H1 (cell line): ENCODE data around the gene LRIT2. TPM values are rescaled to one million over a fixed set of nuclear protein-coding genes. Genes with fewer than 3 reads are reported as not detected.

Source experiments
- CTCF ChIA-PET: fragments of 300-600 bp; sonication (Branson Sonifier 250); formaldehyde crosslinking; loops from one replicate; lab custom pipeline; 2021; ENCODE audit not compliant: partially characterized antibody; lab: Charles Lee
- POLR2A ChIA-PET: fragments of 300-600 bp; sonication (Branson Sonifier 250); formaldehyde crosslinking; loops from one replicate; lab custom pipeline; 2021; ENCODE audit warnings: inconsistent platforms; ENCODE audit not compliant: partially characterized antibody; lab: Charles Lee
- DNase-seq, 2 experiments: peaks; one replicate each; pipeline versions ENCODE4 v3.0.0 to v3.0.0-alpha.2; 2010 to 2022; ENCODE audit warnings: low spot score in 2 of 2, low read depth in 1 of 2, mixed read lengths in 1 of 2
- FAIRE-seq: peaks from 2 replicates; lab custom pipeline; 2011; peaks lifted over from hg19 to GRCh38; lab: Jason Lieb, UNC
- H2AFZ ChIP-seq: 2 replicates; pipeline ENCODE4 v1.8.1; 2012; ENCODE audit warnings: low read length, inconsistent platforms
- H2AK5ac ChIP-seq: 2 replicates; pipeline ENCODE4 v1.6.1; 2013; ENCODE audit warnings: low read depth, low read length
- H2BK120ac ChIP-seq: replicated peaks from 2 replicates; pipeline ENCODE3; 2013; ENCODE audit warnings: low read depth, low read length, inconsistent platforms
- H2BK12ac ChIP-seq: 2 replicates; pipeline ENCODE4 v1.6.1; 2013; ENCODE audit warnings: low read depth, low read length
- H2BK15ac ChIP-seq: 2 replicates; pipeline ENCODE4 v1.6.1; 2013; ENCODE audit warnings: low read length
- H2BK20ac ChIP-seq: 2 replicates; pipeline ENCODE4 v1.6.1; 2013; ENCODE audit warnings: low read length
- H2BK5ac ChIP-seq: 2 replicates; pipeline ENCODE4 v1.6.1; 2013; ENCODE audit warnings: low read depth, low read length
- H3K14ac ChIP-seq: 2 replicates; pipeline ENCODE4 v1.6.1; 2013; ENCODE audit warnings: inconsistent platforms; ENCODE audit not compliant: insufficient read length
- H3K18ac ChIP-seq: 2 replicates; pipeline ENCODE4 v1.6.1; 2013; ENCODE audit warnings: low read length; ENCODE audit errors: extremely low read depth
- H3K23ac ChIP-seq: 2 replicates; pipeline ENCODE4 v1.6.1; 2013; ENCODE audit warnings: inconsistent platforms; ENCODE audit not compliant: insufficient read length
- H3K23me2 ChIP-seq: 2 replicates; pipeline ENCODE4 v1.6.1; 2013; ENCODE audit warnings: low read depth, low read length
- H3K27ac ChIP-seq: 2 replicates; pipeline ENCODE4 v1.6.1; 2011; ENCODE audit warnings: low read depth, low read length, inconsistent platforms
- H3K27me3 ChIP-seq, 4 experiments: replicated peaks in 1 of 4; 1 replicate in 1 of 4; 2 replicates in 3 of 4; pipeline versions ENCODE4 v1.6.1 to v1.8.1; 2011 to 2013; ENCODE audit warnings: low read length in 3 of 4, mild to moderate bottlenecking in 3 of 4, inconsistent platforms in 2 of 4, mixed read lengths in 2 of 4, moderate library complexity in 1 of 4; ENCODE audit not compliant: control insufficient read depth in 3 of 4, insufficient read depth in 3 of 4; ENCODE audit errors: extremely low read depth in 1 of 4
- H3K36me3 ChIP-seq, 4 experiments: 2 replicates each; pipeline versions ENCODE4 v1.6.1 to v1.8.1; 2011 to 2013; ENCODE audit warnings: mild to moderate bottlenecking in 4 of 4, low read length in 3 of 4, moderate library complexity in 2 of 4, control low read depth in 1 of 4, inconsistent platforms in 1 of 4; ENCODE audit not compliant: insufficient read depth in 4 of 4, control insufficient read depth in 2 of 4
- H3K4ac ChIP-seq: replicated peaks from 2 replicates; pipeline ENCODE3; 2013; ENCODE audit warnings: low read length, low read depth, mixed read lengths, inconsistent platforms; ENCODE audit not compliant: insufficient read length
- H3K4me1 ChIP-seq, 4 experiments: replicated peaks in 1 of 4; 1 replicate in 1 of 4; 2 replicates in 3 of 4; pipeline versions ENCODE4 v1.6.1 to v1.8.1; 2011 to 2013; ENCODE audit warnings: low read length in 3 of 4, inconsistent platforms in 2 of 4, mixed read lengths in 1 of 4; ENCODE audit not compliant: insufficient read depth in 4 of 4, control insufficient read depth in 3 of 4
- H3K4me2 ChIP-seq, 2 experiments: 2 replicates each; pipeline versions ENCODE4 v1.6.1 to v1.8.1; 2011 to 2013; ENCODE audit warnings: low read depth in 2 of 2, low read length in 2 of 2, control low read depth in 1 of 2, inconsistent platforms in 1 of 2, mild to moderate bottlenecking in 1 of 2; ENCODE audit not compliant: insufficient read depth in 1 of 2
- H3K4me3 ChIP-seq, 4 experiments: fragments of 200-600, 300-600 bp in 1 of 4; sonication (generic), shearing (Covaris generic), sonication (Bioruptor Twin) in 1 of 4; 2 replicates each; pipeline versions ENCODE4 v1.5.1 to v1.8.1; 2011 to 2016; ENCODE audit warnings: low read length in 4 of 4, low read depth in 3 of 4, control low read depth in 2 of 4, inconsistent platforms in 2 of 4, mild to moderate bottlenecking in 2 of 4, mixed read lengths in 1 of 4, moderate library complexity in 1 of 4; ENCODE audit not compliant: insufficient read depth in 2 of 4; ENCODE audit errors: extremely low read depth in 1 of 4
- H3K56ac ChIP-seq: replicated peaks from 2 replicates; pipeline ENCODE3; 2013; ENCODE audit warnings: low read depth, mild to moderate bottlenecking, mixed read lengths, low read length, inconsistent platforms; ENCODE audit not compliant: insufficient read length
- H3K79me1 ChIP-seq: 2 replicates; pipeline ENCODE4 v1.6.1; 2013; ENCODE audit warnings: low read depth, low read length, control low read depth
- H3K79me2 ChIP-seq, 2 experiments: 2 replicates each; pipeline versions ENCODE4 v1.6.1 to v1.8.1; 2012 to 2013; ENCODE audit warnings: low read length in 2 of 2, mild to moderate bottlenecking in 2 of 2, inconsistent platforms in 1 of 2; ENCODE audit not compliant: insufficient read depth in 2 of 2, control insufficient read depth in 1 of 2
- H3K9ac ChIP-seq, 4 experiments: replicated peaks in 1 of 4; 1 replicate in 1 of 4; 2 replicates in 3 of 4; pipeline versions ENCODE4 v1.6.1 to v1.8.1; 2011 to 2013; ENCODE audit warnings: low read depth in 3 of 4, low read length in 3 of 4, control low read depth in 2 of 4, mild to moderate bottlenecking in 2 of 4, moderate library complexity in 2 of 4, inconsistent platforms in 1 of 4; ENCODE audit errors: extremely low read depth in 1 of 4
- H3K9me3 ChIP-seq, 2 experiments: 2 replicates each; pipeline versions ENCODE4 v1.6.1 to v1.8.1; 2012 to 2013; ENCODE audit warnings: mild to moderate bottlenecking in 2 of 2, moderate library complexity in 2 of 2, control low read depth in 1 of 2, inconsistent platforms in 1 of 2, low read depth in 1 of 2, low read length in 1 of 2, mixed read lengths in 1 of 2; ENCODE audit not compliant: insufficient read depth in 2 of 2
- H4K20me1 ChIP-seq, 2 experiments: replicated peaks in 1 of 2; 2 replicates each; pipeline versions ENCODE3 to v1.8.1; 2011 to 2013; ENCODE audit warnings: inconsistent platforms in 2 of 2, low read length in 2 of 2, mild to moderate bottlenecking in 1 of 2; ENCODE audit not compliant: insufficient read depth in 2 of 2, control insufficient read depth in 1 of 2
- H4K5ac ChIP-seq: 2 replicates; pipeline ENCODE4 v1.6.1; 2013; ENCODE audit warnings: low read length, low read depth, mixed read lengths, inconsistent platforms; ENCODE audit not compliant: insufficient read length
- H4K8ac ChIP-seq: 2 replicates; pipeline ENCODE4 v1.8.0; 2013; ENCODE audit warnings: mild to moderate bottlenecking, moderate library complexity, low read length, inconsistent platforms; ENCODE audit not compliant: insufficient read depth; ENCODE audit errors: extremely low read depth
- H4K91ac ChIP-seq: replicated peaks from 2 replicates; pipeline ENCODE3; 2013; ENCODE audit warnings: low read length, mixed read lengths, inconsistent platforms; ENCODE audit not compliant: insufficient read length
- CEBPB ChIP-seq: IDR thresholded peaks from 2 replicates; pipeline ENCODE4 v1.6.1; 2012; ENCODE audit warnings: low read depth, low read length
- EZH2 ChIP-seq: fragments of 200-600 bp; sonication (generic); IDR thresholded peaks from 2 replicates; pipeline ENCODE4 v1.7.1; 2012; ENCODE audit warnings: low read depth, mild to moderate bottlenecking, moderate library complexity, low read length, inconsistent platforms; ENCODE audit not compliant: severe bottlenecking
- GABPA ChIP-seq: IDR thresholded peaks from 2 replicates; pipeline ENCODE4 v1.6.1; 2011; ENCODE audit warnings: mild to moderate bottlenecking, low read length, moderate library complexity, borderline replicate concordance; ENCODE audit not compliant: insufficient read depth
- KDM5A ChIP-seq: fragments of 200-600 bp; IDR thresholded peaks from 2 replicates; pipeline ENCODE4 v1.7.1; 2012; ENCODE audit warnings: mild to moderate bottlenecking, low read length, inconsistent platforms, mixed read lengths
- RAD21 ChIP-seq, 2 experiments: IDR thresholded peaks in 1 of 2; conservative IDR thresholded peaks in 1 of 2; 2 replicates each; pipeline ENCODE4 v1.6.1; 2011; ENCODE audit warnings: low read depth in 2 of 2, low read length in 2 of 2, improper control_type of control experiment in 1 of 2, inconsistent platforms in 1 of 2, mild to moderate bottlenecking in 1 of 2, moderate library complexity in 1 of 2
- RFX5 ChIP-seq: IDR thresholded peaks from 2 replicates; pipeline ENCODE4 v1.6.1; 2011; ENCODE audit warnings: low read depth, low read length, improper control_type of control experiment, borderline replicate concordance
- SP2 ChIP-seq: IDR thresholded peaks from 2 replicates; pipeline ENCODE4 v1.6.1; 2012; ENCODE audit warnings: mild to moderate bottlenecking, low read length, inconsistent platforms
- TAF7 ChIP-seq: optimal IDR thresholded peaks from 2 replicates; pipeline ENCODE3; 2011; ENCODE audit warnings: low read depth, mild to moderate bottlenecking, inconsistent platforms, low read length, moderate library complexity, borderline replicate concordance
- TBP ChIP-seq: IDR thresholded peaks from 2 replicates; pipeline ENCODE4 v1.6.1; 2011; ENCODE audit warnings: low read depth, low read length, improper control_type of control experiment
- WGBS, 2 experiments: shearing (Covaris generic) in 1 of 2; methylation state at CpG; one replicate each; pipeline versions ENCODE4 v1.1.6 to v1.1.7; 2013 to 2015; ENCODE audit warnings: low lambda C conversion rate in 2 of 2, mixed read lengths in 2 of 2, inconsistent platforms in 1 of 2, low coverage in 1 of 2, missing lambda C conversion rate in 1 of 2; ENCODE audit not compliant: insufficient replicate concordance in 2 of 2, insufficient coverage in 1 of 2, insufficient read length in 1 of 2; ENCODE audit errors: extremely low coverage in 1 of 2, missing lambda C conversion rate in 1 of 2; 5-methylcytosine and 5-hydroxymethylcytosine counted together
- polyA plus RNA-seq, 7 experiments: library from polyadenylated mRNA; depleted of rRNA in 3 of 7; stranded (reverse) in 5 of 7; unstranded in 2 of 7; fragments of >200 nt in 5 of 7; fragments of 200-250 nt in 2 of 7; gene quantifications; 1 replicate in 5 of 7; 2 replicates in 1 of 7; 4 replicates in 1 of 7; pipeline versions ENCODE4 v1.2.1 to v1.2.3, GENCODE V29; 2011 to 2013; ENCODE audit warnings: missing spikeins in 2 of 7, mixed read lengths in 2 of 7
- total RNA-seq: library from RNA; stranded (reverse); fragmentation: NEBNext Ultra II Directional; extraction: Animal tissue kit (Norgen Biotek cat#: 25700); gene quantifications from 2 replicates; pipeline ENCODE4 v1.2.1, GENCODE V29; 2021
- TF ChIP-seq, protein P1 (sequence below): IDR thresholded peaks from 2 replicates; pipeline ENCODE4 v1.6.1; 2012; ENCODE audit warnings: inconsistent platforms
- TF ChIP-seq, protein P2 (sequence below): IDR thresholded peaks from 2 replicates; pipeline ENCODE4 v1.6.1; 2011; ENCODE audit warnings: low read length, improper control_type of control experiment

The LRIT2 gene
- total and polyA plus RNA-seq, 2 of the 8 experiments (the other 6 are each of a cell fraction or from before 2014, with no cell fraction given) = not detected

GRCh38 chr10:84226616-84227015, 1.3 kb upstream of the LRIT2 start:
- Histone ChIP-seq H2BK5ac (no peak overlapping the region), H3K9ac (no peak overlapping the region), H3K4me1 (no peaks in the 10 kb centered on the region), H3K14ac (no peak overlapping the region), H3K18ac (no peak overlapping the region), H3K4me2 (no peak overlapping the region), H4K20me1 (peaks cover 0 to 4% of the 10 kb centered on the region in 2 experiments), H2AFZ (no peak overlapping the region), H2BK120ac (no peak overlapping the region), H3K23me2 (no peaks in the 10 kb centered on the region), H2BK15ac (no peak overlapping the region), H3K4ac (no peak overlapping the region), H2AK5ac (no peak overlapping the region), H3K27ac (no peak overlapping the region), H4K8ac (no peak overlapping the region), H2BK12ac (no peak overlapping the region), H3K9me3 (no peaks in the 10 kb centered on the region), H4K91ac (no peak overlapping the region), H3K4me3 (no peak overlapping the region), H3K27me3 (0 out of 7 replicates have a peak, but pooled peaks cover 0 to 2% (median 0%) of the 10 kb centered on the region in 4 experiments), H3K23ac (no peak overlapping the region), H4K5ac (no peak overlapping the region), H3K79me1 (no peaks in the 10 kb centered on the region), H2BK20ac (no peak overlapping the region), H3K56ac (no peak overlapping the region), H3K79me2 (no peaks in the 10 kb centered on the region), H3K36me3 (no peaks in the 10 kb centered on the region)
- CTCF ChIA-PET = interaction anchor here (1.0 to 6.0 kb wide), 5 partner anchors 10 to 311 kb away, joined by 3 to 59 read pairs (median 4); no protein-coding TSS in a partner anchor
- FAIRE-seq (no peak), DNase-seq (no peak)
- POLR2A ChIA-PET = no interaction called here
- WGBS, 2 experiments = 79% methylated on average over 3 of the region's 3 CpGs; no CpG with 5 or more reads in 1 of the 2 experiments
- TF ChIP-seq, protein P1, sequence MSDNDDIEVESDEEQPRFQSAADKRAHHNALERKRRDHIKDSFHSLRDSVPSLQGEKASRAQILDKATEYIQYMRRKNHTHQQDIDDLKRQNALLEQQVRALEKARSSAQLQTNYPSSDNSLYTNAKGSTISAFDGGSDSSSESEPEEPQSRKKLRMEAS = no peak
- TF ChIP-seq TBP (no peak), RAD21 (IDR thresholded peaks at IDR 0.05 in 1 of 2, conservative IDR thresholded peaks at IDR 0.05 in 1 of 2; ENCODE audit: low read depth in 2 of 2, low read length in 2 of 2) (no peak), RFX5 (no peak), SP2 (no peak), CEBPB (no peak), GABPA (no peak), KDM5A (no peak), TAF7 (no peak), EZH2 (no peak)
- TF ChIP-seq, protein P2, sequence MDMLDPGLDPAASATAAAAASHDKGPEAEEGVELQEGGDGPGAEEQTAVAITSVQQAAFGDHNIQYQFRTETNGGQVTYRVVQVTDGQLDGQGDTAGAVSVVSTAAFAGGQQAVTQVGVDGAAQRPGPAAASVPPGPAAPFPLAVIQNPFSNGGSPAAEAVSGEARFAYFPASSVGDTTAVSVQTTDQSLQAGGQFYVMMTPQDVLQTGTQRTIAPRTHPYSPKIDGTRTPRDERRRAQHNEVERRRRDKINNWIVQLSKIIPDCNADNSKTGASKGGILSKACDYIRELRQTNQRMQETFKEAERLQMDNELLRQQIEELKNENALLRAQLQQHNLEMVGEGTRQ = no peak
